ENCODE results near the gene SPIRE2.
A peak's percentile ranks its signal among the peaks of the same experiment; 100 is the strongest.
"Not testable (repeated sequence)": the region's sequence is repeated elsewhere in the genome, so short reads cannot be mapped to it uniquely, and the experiment has no call there.

Gene SPIRE2, protein sequence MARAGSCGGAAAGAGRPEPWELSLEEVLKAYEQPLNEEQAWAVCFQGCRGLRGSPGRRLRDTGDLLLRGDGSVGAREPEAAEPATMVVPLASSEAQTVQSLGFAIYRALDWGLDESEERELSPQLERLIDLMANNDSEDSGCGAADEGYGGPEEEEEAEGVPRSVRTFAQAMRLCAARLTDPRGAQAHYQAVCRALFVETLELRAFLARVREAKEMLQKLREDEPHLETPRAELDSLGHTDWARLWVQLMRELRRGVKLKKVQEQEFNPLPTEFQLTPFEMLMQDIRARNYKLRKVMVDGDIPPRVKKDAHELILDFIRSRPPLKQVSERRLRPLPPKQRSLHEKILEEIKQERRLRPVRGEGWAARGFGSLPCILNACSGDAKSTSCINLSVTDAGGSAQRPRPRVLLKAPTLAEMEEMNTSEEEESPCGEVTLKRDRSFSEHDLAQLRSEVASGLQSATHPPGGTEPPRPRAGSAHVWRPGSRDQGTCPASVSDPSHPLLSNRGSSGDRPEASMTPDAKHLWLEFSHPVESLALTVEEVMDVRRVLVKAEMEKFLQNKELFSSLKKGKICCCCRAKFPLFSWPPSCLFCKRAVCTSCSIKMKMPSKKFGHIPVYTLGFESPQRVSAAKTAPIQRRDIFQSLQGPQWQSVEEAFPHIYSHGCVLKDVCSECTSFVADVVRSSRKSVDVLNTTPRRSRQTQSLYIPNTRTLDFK

DNA sequence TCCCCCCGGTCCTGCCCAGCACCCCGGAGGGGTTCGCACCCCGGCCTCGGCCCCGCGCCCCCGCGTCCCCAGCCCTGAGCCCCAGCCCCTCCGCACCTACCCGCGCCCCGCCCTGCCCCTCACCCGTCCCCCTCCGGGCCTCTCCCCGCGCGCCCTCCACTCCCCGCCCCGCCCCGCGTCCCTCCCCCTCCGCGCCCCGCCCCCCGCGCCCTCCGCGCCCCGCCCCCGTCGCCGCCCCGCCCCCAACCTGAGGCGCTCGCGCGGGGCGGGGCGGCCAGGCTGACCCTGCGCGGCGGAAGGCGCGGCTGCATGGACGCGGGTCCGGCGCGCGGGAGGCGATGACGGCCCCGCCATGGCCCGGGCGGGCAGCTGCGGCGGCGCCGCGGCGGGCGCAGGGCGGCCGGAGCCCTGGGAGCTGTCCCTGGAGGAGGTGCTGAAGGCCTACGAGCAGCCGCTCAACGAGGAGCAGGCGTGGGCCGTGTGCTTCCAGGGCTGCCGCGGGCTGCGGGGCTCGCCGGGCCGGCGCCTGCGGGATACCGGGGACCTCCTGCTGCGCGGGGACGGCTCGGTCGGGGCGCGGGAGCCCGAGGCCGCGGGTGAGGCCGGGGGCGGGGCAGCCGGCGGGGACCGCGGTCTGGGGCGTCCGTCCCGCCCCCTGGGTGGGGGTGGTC, at the start of gene SPIRE2:
SPIRE2 (plus strand) TSS at position 277 of the 671 bp plus-strand sequence; CDS start at position 353, 76 bp downstream.
- DNase-seq, result peak; percentile 70 to 81

DNA sequence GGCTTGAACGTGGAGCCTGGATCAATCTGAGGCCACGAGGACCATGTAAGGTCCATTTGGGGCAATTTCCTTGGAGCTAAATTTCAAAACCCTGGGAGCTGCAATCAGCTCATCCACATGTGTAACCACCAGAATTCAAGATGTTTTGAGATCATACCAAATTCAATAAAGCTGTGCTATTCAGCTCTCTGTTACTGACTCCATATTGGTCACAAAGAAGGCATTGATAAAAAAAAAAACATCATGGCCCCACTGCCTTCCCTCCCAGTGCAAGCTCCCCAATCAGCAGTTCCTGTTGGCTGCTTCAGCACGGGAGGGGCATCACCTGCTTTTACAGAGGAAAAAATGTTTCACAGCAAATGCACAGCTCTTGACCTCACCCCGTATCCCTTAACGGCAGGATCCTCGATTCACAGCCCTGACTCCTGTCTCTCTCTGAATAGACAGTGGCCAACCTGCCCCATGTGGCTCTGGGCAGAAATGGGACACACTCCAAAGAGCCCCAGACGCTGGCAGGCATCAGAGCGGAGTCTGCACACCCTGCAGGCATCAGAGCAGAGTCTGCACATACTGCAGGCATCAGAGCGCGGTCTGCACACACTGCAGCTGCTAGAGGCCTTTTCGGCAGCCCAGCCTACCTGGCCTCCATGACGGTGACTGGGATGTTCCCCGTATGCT, 48.9 kb upstream of the SPIRE2 start:
- DNase-seq, result no peak

DNA sequence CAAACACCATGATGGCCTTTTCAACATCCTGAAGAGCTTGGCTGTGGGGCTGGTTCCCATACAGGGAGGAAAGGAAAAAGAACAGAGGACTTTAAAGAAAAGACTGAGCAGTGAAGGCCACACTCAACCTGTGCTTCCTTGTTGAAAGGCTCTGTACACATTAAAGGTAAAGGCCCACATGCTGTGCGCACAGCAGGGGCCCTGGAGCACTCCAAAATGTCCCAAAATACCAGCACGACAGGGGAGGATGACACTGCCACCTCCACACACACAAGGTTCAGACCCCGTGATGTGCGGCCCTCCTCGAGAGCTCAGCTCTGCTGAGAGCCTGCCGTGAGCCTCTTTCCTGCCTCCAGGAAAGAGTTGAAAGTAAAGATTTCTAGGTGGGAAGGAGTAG, 48.4 kb upstream of the SPIRE2 start:
- DNase-seq, result no peak

DNA sequence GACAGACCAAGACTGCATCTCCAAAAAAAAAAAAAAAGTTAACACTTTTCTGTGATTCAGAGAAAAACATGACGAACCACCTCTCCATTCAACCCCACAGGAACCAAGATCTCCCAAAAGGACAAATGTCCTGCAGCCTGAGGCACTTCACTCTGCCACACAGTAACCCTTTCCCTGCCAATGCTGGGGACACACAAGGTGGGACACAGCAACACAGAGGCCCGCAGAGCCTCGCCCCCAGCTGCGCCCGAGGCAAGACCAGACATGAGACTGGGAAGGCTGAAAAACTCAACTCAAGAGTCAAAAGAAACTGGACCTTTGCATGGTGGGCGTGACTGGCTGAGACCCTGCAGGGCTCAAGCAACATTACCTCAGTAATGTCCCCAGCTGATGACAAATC, 45.8 kb upstream of the SPIRE2 start:
- no peak for DNase-seq

DNA sequence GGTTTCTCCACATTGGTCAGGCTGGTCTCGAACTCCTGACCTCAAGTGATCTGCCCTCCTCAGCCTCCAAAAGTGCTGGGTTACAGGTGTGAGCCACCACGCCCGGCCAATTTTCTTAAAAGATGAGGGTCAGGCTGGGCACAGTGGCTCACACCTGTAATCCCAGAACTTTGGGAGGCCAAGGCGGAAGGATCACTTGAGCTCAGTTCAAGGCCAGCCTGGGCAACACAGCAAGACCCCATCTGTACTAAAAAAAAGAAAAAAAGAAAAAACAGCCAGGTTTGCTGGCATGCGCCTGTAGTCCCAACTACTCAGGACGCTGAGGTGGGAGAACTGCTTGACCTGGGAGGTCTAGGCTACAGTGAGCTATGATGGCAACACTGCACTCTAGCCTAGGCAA, 44.3 kb upstream of the SPIRE2 start:
- DNase-seq, result not testable (repeated sequence)

DNA sequence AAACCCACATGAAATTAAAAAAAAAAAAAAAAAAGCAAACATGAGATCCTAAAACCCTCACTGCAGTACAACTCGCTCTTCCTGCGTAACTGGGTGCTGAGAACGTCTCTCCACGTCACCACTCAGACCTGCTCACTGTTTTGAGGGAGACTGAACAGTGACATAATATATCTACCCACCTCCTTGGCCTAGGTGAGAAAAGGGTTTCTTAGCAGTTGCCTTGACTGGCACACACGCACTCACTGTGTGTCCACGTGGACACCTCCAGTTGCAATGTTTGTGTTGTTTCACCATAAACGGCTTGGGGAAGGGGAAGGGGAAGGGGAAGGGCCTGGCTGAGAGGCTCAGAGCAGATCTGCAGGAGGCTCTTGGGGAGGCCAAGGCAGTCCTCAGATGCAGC, 43.9 kb upstream of the SPIRE2 start:
- DNase-seq, result no peak

DNA sequence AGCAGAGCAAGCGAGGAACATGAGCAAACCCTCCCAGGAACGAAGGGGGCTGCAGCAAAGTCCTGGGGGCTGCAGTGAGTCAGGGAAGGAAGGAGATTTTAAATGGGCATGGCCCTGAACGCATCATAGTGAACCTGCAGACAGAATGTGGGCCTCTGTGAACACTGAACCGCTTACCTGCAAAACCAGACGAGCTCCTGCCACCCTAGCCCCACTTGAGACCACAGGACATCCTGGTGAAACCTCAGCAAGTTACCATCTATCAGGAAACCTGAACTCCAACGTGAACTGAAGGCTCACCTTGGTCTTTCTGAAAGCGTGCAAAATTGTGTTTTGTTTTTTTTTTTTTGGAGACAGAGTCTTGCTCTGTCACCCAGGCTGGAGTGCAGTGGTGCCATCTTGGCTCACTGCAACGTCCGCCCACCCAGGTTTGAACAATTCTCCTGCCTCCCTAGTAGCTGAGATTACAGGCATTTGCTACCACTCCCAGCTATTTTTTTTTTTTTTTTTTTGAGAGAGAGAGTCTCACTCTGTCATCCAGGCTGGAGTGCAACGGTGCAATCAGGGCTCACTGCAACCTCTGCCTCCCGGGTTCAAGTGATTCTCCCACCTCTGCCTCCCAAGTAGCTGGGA, 42.6 kb upstream of the SPIRE2 start:
- no peak for DNase-seq

DNA sequence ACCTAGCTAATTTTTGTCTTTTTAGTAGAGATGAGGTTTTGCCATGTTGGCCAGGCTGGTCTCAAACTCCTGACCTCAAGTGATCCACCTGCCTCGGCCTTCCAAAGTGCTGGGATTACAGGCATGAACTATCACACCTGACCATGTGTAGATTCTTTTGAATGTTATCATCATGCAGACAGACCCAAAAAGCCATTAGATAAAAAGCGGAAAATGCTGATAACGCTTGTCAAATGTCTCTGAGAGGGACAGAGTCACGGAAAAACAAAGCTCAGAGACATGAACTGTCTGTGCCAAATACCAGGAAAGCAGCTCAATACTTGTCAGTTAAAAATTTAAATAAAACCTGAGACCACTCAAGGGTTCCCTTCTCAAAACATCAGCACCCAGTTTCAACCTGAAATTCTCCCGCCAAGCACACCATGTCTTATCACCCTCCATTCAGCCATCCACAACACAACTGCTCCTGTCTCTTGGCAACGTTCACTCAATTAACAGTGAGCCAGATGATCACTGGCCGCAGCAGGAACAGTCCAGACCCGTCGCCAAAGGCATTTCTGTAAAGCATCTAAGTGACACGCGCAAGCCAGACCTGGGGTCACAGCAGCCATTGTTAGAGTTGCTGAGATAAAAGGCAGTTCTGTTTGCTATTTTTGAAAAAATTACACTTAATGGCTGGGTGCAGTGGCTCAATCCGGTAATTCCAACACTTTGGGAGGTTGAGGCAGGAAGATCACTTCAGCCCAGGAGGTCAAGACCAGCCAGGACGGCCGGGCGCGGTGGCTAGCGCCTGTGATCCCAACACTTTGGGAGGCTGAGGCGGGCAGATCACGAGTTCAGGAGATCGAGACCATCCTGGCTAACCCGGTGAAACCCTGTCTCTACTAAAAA, 41.6 kb upstream of the SPIRE2 start:
- DNase-seq, result no peak

DNA sequence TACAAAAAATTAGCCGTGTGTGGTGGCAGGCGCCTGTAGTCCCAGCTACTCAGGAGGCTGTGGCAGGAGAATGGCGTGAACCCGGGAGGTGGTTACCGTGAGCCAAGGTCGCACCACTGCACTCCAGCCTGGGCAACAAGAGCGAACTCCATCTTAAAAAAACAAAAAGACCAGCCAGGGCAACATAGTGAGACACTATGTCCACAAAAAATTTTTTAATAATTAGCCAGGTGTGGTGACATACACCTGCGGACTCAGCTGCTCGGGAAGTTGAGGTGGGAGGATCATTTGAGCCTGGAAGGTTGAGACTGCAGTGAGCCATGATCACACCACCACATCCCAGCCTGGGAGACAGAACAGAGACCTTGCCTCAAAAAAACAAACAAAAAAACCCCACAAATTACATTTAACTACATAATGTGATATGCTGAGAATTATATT, 40.9 kb upstream of the SPIRE2 start:
- no peak for DNase-seq

DNA sequence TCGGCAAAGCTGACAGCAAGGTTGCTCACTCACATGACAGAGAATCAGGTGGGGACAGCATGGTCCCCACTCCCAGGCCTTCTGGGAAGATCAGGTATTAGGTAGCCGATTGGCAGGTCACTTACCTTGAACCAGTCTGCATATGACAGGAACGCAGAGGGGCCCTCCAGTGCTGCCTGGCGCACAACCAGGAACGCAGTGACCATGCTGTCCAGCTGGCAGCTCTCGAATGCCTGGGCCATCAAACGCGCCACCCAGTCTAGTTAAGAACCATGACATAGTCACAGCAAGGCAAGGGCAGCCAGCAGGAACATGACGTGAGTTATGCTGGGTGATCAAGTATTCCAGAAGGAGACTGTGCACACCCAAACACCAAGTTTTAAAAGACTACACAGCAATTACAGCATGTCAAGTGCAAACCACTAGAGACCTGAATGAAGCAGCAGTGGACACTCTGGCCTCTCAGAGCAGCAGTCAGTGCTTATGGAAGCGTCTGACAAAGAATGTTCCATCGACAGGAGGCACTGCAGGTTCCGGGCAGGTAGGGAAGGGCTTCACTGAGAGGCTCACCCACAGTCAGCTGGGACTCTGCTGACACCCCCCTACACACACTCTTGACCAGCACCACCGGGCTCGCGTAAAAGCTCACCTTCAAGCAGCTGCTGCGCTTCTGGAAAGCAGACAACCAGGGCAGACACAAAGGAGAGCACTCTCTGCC, 36.8 kb upstream of the SPIRE2 start:
- DNase-seq, result no peak

DNA sequence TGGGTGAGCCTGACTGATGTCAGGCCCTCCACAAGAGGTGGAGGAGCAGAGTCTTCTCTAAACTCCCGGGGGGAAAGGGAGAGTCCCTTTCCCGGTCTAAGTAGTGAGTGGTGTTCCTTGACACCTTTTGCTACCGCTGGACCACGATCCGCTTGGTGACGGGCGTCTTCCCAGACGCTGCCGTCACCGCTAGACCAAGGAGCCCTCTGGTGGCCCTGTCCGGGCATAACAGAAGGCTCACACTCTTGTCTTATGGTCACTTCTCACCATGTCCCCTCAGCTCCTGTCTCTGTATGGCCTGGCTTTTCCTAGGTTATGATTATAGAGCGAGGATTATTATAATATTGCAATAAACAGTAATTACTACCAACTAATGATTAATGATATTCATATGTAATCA, 35.2 kb upstream of the SPIRE2 start:
- DNase-seq, result peak; percentile 56 to 71

DNA sequence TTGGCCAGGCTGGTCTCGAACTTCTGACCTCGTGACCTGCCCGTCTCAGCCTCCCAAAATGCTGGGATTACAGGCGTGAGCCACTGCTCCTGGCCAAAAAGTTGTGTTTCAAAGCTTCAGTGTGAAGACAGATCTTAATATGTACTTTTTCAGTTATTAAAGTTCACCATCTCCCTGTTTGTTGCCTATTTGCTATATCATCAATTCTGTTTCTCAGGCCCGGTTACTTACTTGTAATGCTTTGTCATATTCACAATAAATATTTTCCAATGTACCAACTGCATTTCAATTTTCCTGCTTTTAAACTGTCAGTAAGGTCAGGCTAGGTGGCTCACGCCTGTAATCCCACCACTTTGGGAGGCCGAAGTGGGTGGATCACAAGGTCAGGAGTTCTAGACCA, 34.3 kb upstream of the SPIRE2 start:
- DNase-seq, result no peak

DNA sequence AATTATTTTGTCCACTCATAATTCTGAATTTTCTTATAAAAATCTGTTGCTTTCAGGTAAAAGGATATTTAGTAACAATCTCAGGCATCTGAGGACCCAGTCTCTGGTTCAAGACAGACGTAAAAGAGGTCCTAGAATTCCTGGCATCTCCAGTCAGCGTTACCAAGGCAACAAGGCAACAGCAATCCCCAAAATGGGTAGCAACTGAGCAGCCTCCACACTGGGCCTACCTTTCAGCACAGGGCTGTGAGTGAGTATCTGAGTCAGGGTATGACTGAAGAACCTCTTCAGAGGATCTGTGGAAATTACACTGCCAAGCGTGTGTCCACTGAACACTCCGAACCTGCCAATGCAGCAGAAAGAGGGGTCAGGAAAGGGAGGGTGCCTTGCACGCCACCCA, 32.6 kb upstream of the SPIRE2 start:
- DNase-seq, result no peak

DNA sequence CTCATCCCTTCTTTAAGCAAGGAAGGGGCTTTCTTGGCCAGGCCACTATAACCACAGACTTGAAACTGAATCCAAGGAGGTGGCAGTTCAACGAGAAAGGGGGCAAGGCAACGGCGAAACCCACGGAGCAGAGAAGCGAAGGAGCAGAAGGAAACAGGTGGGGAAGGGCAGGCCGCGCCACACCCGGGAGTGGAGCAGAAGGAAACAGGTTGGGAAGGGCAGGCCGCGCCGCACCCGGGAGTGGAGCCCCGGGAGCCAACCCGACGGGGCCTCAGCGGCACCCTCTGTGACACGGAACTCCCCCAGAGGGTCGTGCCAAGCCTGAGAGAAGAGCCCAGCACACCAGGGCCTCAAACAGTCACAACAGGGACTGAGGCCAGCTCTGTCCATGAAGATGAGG, 32.2 kb upstream of the SPIRE2 start:
- DNase-seq, result no peak

DNA sequence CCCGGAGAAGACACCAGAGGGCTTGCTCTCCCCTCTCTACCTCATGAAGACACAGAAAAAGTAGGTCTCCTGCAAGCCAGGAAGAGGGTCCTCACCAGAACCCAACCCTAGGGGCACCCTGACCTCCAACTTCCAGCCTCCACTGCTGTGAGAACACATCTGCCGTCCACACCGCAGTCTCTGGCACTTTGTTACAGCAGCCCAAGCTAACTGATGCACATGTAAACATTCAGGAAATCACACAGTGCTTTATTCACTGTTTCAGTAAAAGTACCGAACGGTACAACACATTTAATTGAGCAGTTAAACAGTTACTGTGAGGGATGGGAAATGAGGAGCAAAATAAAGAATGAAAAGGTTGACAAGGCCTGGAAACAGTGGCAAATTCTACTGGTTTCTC, 30.1 kb upstream of the SPIRE2 start:
- DNase-seq, result no peak

DNA sequence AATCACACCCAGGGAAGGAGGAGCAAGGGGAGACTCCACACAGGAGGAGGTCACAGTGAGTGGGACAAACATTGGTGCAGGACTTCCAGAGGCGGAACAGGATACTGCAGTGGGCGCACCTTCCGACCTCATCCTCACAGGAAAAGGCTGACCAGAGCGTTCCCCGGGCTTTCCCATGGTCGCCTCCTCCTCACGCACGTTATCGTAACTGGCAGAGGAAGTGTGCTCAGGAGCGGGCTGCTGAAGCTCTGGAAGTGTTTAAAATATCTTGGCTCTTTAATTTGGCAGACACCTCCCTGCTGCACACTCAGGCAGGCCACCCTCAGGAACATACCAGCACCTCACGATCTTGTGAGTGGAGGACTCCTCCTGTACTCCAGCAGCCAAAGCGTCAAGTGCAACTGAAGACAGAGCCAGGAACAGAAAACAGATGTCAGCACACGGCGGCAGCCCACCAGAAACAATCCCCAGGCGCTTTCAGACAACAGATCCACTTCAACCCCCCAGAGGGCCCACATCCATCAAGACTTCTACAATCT, 29.4 kb upstream of the SPIRE2 start:
- DNase-seq, result no peak

DNA sequence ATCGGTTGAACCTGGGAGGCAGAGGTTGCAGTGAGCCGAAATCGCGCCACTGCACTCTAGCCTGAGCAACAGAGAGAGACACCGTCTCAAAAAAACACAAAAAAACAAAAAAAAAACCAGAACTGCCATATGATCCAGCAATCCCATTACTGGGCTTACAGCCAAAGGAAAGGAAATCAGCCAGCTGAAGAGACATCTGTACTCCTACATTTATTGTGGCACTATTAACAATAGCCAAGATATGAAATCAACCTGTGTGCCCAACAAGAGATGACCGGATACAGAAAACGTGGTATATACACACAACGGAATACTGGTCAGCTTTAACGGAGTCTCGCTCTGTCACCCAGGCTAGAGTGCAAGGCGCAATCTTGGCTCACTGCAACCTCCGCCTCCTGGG, 26.5 kb upstream of the SPIRE2 start:
- no peak for DNase-seq

DNA sequence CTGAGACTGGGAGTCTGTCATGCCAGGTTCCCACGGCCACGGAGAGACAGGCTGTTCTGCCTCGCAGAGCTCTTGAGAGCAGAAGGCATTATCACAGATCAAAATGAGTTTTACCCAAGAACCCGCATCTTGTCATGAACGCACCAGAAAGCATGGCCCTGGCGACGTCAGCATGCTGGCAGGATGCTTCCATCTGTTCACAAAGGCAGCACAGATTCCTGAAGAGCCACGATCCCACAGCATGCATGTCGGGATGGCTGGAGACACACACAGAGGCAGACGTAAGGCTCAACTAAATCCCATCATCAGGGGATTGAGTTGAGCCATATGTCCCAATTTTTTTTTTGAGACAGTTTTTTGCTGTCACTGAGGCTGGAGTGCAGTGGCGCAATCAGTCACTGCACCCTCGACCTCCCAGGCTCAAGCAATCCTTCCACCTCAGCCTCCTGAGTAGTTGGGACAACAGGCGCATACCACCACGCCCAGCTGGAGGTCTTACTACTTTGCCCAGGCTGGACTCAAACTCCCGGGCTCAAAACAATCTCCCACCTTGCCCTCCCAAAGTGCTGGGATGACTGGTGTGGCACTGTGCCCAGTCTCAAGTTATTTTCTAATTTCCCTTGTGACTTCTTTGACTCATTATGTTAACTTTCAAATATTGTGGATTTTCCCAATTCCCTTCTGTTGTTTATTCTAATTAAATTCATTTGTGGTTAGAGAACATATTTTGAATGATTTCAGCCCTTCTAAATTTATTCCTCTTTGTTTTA, 23.0 kb upstream of the SPIRE2 start:
- no peak for DNase-seq

DNA sequence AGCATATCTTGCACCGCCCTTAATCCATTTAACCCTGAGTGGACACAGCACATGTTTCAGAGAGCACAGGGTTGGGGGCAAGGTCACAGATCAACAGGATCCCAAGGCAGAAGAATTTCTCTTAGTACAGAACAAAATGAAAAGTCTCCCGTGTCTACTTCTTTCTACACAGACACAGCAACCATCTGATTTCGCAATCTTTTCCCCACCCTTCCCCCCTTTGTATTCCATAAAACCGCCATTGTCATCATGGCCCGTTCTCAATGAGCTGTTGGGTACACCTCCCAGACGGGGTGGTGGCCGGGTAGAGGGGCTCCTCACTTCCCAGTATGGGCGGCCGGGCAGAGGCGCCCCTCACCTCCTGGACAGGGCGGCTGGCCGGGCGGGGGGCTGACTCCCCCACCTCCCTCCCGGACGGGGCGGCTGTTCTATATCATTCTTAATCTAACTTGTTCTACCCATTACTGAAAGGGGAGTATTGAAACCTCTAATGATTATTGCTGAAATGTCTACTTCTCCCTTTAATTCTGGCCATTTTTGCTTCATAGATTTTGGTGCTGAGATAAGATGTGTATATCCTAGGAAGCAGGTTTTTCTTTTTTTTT, 21.6 kb upstream of the SPIRE2 start:
- DNase-seq, result not testable (repeated sequence)

All from activated T-cell treated with anti-CD3 and anti-CD28 coated beads, Interleukin-2, amount 50 U/mL, for 48 hours (primary cell).